GM19099 (cell line): ENCODE measurements around the gene NMD3.

Source experiments
- POLR2A ChIP-seq: IDR thresholded peaks from 3 replicates; pipeline ENCODE4 v1.6.1; 2011; ENCODE audit warnings: low read depth; ENCODE audit not compliant: insufficient read length; ENCODE audit errors: extremely low read depth

Gene NMD3

GRCh38 chr3:161217496-161217895, 3.6 kb upstream of the NMD3 start:
- no peak for TF ChIP-seq POLR2A

GRCh38 chr3:161219495-161219894, 1.6 kb upstream of the NMD3 start:
- no peak for TF ChIP-seq POLR2A

- no peak for TF ChIP-seq POLR2A
Observed at GRCh38 chr3:161221806-161222600, 892 bp downstream of the NMD3 start.

GRCh38 chr3:161222662-161223061, 1.6 kb downstream of the NMD3 start:
- TF ChIP-seq POLR2A: no peak

- no peak for TF ChIP-seq POLR2A
Observed at GRCh38 chr3:161224786-161225185, 3.7 kb downstream of the NMD3 start.

- TF ChIP-seq POLR2A: no peak
Observed at GRCh38 chr3:161230621-161231171, 9.6 kb downstream of the NMD3 start.

GRCh38 chr3:161231861-161232260, 10.8 kb downstream of the NMD3 start:
- no peak for TF ChIP-seq POLR2A

- no peak for TF ChIP-seq POLR2A
Observed at GRCh38 chr3:161233557-161233956, 12.4 kb downstream of the NMD3 start.

- TF ChIP-seq POLR2A: no peak
Observed at GRCh38 chr3:161236240-161236639, 15.1 kb downstream of the NMD3 start.

GRCh38 chr3:161239700-161240099, 18.6 kb downstream of the NMD3 start:
- no peak for TF ChIP-seq POLR2A

- TF ChIP-seq POLR2A: no peak
Observed at GRCh38 chr3:161244538-161244937, 23.4 kb downstream of the NMD3 start.

GRCh38 chr3:161247049-161247448, 25.9 kb downstream of the NMD3 start:
- no peak for TF ChIP-seq POLR2A

GRCh38 chr3:161250116-161250515, 29.0 kb downstream of the NMD3 start:
- TF ChIP-seq POLR2A: no peak

- no peak for TF ChIP-seq POLR2A
Observed at GRCh38 chr3:161251716-161252115, 30.6 kb downstream of the NMD3 start.

- TF ChIP-seq POLR2A: no peak
Observed at GRCh38 chr3:161252143-161252542, 31.0 kb downstream of the NMD3 start.

GRCh38 chr3:161253711-161254110, 32.6 kb downstream of the NMD3 start:
- TF ChIP-seq POLR2A: no peak

- no peak for TF ChIP-seq POLR2A
Observed at GRCh38 chr3:161254861-161255260, 33.8 kb downstream of the NMD3 start.

- no peak for TF ChIP-seq POLR2A
Observed at GRCh38 chr3:161263057-161263456, 41.9 kb downstream of the NMD3 start.

GRCh38 chr3:161264852-161265251, 43.7 kb downstream of the NMD3 start:
- TF ChIP-seq POLR2A: no peak
